Stimulated activated CD4-positive, alpha-beta T cell treated with anti-CD3 and anti-CD28 coated beads, Interleukin-15, amount 100 ng/mL, for 1 hour (primary cell): ENCODE measurements around the gene PANX3.
"Not testable (repeated sequence)": the region's sequence is repeated elsewhere in the genome, so short reads cannot be mapped to it uniquely, and the experiment has no call there.

ENCODE experiments used
- DNase-seq, 2 donors: peaks; one replicate each; pipeline ENCODE4 v3.0.0-alpha.2; 2020; ENCODE audit warnings: low read depth in 1 of 2, low spot score in 1 of 2

Gene PANX3, protein sequence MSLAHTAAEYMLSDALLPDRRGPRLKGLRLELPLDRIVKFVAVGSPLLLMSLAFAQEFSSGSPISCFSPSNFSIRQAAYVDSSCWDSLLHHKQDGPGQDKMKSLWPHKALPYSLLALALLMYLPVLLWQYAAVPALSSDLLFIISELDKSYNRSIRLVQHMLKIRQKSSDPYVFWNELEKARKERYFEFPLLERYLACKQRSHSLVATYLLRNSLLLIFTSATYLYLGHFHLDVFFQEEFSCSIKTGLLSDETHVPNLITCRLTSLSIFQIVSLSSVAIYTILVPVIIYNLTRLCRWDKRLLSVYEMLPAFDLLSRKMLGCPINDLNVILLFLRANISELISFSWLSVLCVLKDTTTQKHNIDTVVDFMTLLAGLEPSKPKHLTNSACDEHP

DNA sequence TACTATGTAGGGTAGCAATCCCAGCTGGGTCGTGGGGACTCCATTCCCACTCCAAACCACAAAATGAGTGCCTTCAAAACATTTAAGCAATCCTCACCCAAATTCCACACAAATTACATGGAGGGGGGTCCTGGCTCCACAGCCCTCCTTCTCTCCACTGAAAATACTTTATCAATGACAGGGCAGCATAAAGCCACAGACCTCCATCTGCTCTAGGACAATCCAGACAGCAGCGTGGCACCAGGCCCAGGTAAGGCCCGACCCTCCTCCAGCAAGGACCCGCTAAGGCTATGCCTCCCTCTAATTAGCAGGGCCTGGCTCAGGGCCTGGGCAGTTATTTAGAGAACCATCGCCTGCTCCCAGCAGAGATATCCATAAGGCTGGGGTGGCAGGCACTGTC is at the start of gene PANX3:
Gene PANX3, plus strand, starts transcription at position 365 of the 400 bp plus-strand sequence. CDS start 129 bp downstream, outside the sequence.
- no peak for DNase-seq

DNA sequence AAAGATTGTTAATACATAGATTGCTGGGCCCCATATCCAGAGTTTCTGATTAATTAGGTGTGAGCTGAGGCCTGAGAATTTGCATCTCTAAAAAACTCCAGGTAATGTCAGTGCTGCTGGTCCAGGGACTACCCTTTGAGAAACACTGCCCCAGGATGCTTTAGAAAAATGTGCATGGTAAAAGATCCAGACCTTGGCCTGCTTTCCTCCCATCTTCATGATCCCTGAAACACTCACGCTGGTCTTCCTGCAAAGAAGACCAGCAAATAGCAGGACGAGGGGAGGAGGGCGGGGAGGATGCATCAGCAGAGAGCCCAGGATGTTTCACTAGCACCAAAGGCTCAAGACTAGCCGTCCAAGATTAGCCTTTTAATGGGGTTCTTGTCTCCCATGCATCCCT is 41.5 kb upstream of the PANX3 start, which contains the start of gene OR8A1:
Gene OR8A1, plus strand, starts transcription at position 301 of the 400 bp plus-strand sequence. CDS start 123 bp downstream, outside the sequence.
- DNase-seq, result no peak

DNA sequence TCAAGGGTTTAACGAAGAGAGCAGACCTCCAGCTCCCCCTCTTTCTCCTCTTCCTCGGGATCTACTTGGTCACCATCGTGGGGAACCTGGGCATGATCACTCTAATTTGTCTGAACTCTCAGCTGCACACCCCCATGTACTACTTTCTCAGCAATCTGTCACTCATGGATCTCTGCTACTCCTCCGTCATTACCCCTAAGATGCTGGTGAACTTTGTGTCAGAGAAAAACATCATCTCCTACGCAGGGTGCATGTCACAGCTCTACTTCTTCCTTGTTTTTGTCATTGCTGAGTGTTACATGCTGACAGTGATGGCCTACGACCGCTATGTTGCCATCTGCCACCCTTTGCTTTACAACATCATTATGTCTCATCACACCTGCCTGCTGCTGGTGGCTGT is 41.1 kb upstream of the PANX3 start:
- DNase-seq, result no peak

DNA sequence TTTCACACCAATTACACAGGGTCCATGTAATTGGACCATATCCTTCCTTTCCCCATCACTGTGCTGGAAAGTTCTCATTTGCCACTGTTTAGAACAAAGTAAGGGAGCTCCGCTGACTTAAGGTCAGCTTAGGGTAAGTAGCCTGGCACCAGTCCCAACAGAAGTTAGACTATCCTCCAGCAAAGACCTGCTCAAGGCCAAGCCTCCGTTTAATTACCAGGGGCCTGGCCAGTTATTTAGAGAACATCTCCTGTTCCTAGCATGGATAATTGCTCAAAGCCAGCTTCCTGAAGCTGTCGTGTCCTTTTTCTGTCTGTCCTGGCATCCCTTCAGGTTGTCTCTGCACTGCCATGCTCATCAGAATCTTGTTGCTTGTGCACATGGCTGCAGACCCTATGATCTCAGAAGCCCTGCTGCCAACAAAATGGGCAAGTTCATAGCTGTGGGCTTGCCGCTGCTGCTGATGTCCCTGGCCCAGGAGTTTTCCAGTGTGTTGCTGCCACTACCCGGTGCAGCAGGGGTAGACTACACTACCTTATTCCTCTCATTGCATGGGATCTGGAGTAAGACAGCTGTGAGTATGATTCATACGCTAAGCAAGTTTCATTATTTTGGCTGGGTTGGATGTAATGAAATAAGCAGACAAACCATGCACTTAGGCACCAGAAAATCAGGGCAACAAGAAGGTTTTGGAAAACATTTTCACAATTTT is 33.4 kb upstream of the PANX3 start:
- DNase-seq, result no peak

DNA sequence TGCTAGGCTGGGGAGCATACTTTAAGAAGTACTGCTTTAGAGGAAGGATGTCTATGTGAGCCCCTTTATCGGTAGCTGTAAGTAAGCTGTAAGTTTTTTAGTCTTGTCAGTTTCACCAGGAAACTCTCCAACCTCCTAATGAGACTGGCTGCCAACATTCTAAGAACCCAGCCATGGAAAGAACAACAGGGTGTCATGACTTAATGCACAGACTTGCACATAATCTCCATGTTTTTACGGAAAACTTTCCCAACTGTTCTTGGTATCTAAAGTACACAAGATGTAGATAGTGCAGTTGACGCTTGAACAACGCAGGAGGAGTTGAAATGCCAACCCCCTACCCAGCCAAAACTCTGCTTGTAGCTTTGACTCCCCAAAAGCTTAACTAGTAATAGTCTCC is 32.5 kb upstream of the PANX3 start:
- no peak for DNase-seq

DNA sequence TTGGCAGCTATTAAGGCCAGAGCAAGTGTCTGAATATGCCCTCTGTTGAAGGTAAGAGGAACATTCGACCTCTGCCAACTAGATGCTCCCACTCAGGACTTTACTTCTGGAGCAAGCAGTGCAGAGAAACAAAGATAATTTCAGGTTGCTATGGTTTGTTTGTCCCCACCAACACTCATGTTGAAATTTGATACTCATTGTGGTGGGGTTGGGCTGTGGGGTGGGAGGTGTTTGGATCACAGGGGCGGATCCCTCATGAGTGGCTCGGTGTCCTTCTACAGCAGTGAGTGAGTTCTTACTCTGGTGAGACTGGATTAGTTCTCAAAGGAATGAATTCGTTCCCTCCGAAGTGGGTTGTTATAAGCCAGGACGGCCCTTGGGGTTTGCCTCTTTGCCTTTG is 29.4 kb upstream of the PANX3 start:
- no peak for DNase-seq

DNA sequence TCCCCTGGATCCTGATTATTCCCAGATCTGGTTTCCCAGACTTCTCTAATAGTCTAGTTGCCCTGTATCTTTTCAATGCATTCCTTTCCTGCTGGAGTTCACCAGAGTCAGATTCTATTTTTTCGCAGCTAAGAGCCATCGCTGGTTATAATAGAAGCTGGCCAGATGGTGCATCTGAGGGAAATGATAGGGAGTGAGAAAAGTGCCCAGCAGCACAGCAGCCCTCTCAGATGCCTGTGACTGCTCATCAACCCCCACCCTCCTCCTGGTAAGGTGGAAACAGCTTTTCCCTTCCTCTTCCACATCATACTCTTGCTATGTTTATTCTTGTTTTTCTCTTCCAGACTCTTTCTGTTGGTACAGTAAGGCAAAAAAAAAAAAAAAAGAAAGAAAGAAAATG is 28.7 kb upstream of the PANX3 start:
- no peak for DNase-seq

DNA sequence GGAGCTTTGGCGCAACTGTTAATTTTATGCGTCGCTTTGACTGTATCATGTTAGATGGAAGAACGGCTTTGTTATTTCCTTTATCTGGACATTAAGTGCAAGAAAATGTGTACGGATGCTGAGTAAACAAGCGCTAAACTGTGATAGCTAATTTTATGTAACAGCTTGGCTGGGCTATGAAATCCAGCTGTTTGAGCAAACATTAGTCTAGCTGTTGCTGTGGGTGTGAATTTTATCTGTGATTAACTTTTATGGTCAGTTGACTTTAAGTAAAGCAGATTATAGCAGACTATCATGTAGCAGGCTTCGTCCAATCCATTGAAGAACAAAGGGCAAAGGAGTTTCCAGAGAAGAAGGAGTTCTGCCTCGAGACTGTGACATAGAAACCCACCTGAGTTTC is 27.4 kb upstream of the PANX3 start:
- DNase-seq, result no peak

DNA sequence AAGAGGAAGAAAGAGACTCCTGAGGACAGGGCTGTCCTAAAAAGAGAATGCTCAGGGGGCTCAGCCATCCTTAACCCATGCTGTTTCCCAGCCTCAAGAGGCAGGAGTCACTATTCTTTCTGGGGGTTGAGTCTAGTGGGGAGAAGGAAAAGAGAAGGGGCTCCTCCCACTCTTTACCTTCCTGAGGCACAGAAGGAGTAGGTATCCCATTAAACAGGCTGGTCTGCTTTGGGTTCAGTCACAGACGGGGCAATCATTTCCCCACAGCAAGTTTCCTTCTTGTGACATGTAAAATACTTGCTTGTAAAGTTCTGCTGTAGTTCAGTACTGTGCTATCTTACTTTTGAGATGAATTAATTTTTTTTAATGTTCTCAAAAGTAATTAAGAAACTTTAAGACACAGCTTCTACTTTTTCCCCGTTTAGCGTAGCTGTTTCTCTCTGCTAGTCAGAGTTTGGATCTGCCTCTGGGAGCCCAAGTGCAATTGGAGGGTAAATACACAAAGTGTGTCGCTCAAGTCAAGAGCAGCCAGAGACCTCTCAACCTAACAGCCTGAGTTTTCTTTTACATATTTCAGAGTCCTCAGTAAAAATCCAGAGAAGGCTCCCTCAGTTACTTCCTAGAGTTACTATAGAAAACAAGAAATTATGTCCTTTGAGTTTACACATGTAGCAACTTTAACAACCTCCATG is 26.4 kb upstream of the PANX3 start:
- no peak for DNase-seq

DNA sequence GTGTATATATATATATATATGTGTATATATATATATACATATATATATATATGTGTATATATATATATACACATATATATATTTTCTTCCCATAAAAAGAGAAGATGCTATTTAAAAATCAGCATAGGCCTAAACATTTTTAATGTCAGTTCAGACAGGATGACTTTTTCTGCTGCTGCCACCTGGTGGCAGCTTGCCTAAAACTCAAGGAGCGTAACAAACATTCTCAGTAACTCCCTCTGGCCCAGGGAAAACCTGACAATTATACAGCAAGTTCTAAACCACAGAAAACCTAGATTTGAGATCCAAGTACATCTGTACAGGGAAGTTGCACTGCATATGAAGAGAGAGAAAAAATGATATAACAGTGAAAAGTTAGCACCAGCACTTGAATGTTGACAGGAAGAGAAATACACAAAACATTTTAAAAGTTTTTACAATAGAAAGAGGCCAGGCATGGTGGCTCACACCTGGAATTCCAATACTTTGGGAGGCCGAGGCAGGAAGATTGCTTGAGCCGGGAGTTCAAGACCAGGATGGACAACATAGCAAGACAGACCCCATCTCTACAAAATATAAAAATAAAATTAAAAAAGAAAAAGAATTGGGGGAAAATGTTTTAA is 24.9 kb upstream of the PANX3 start:
- DNase-seq, result peak in 1 of 2 donors; percentile 22

DNA sequence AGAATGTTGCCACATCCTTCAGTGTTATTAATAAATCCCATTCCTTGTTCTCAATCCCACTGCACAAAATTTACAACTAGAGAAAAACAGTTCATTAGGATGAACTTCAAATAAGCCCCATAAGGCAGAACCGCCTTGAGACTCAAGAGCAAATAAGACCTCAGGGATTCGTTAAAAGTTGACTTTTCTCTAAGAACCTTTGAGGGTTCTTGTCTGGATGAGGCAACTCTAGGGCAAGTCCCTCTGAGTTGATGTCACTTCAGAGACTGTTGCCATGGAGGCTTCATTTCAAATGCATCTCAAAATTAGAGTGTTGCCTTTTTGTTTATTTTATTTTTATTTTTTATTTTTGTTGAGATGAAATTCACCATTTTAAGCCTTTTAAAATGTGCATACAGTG is 19.8 kb upstream of the PANX3 start:
- no peak for DNase-seq

DNA sequence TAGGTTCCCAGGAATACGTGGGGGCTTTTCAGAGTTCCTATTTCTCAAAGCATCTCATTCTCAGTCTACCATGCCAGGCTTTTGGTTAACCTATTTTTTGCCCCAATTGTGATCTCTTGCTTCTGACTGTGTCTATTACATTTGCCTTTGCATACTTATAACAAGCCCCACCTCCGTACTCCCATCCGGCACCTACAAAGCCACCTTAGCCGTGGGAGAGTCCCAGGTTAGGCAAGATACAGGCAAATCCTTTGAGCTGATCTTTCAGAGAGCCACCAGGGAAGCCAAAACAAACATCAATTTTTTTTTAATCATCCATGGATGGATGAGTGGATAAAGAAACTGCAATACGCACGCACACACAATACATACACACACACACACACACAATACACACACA is 18.6 kb upstream of the PANX3 start:
- DNase-seq, result no peak

DNA sequence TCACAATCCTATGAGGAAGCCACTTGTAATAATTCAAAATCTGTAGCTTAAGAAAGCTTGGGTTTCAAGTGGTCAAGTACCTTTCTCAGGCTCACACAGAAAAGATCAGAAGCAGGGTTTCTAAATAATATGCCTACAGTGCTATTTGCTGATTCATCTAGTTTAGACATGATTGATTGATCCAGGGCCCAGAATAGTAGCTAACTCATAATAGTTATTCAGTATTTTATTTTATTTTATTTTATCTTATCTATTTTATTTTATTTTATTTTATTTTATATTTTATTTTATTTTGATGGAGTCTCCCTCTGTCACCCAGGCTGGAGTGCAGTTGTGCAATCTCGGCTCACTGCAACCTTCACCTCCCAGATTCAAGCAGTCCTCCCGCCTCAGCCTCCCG is 15.9 kb upstream of the PANX3 start:
- no peak for DNase-seq

DNA sequence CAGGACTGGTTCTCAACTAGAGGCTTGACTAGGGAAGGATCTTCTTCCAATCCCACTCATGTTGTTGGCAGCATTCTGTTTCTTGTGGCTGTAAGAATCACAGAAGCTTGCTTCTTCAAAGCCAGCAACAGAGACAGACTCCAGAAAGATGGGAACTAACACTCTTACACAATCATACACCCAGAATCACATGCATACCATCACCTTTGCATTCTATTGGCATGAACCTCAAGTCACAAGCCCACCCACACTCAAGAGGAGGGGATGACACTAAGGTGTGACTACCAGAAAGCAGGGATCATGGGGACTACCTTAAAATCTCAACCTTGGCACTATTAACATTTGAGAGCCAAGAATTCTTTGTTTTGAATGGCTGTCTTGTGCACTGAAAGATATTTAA is 13.6 kb upstream of the PANX3 start:
- DNase-seq, result no peak

DNA sequence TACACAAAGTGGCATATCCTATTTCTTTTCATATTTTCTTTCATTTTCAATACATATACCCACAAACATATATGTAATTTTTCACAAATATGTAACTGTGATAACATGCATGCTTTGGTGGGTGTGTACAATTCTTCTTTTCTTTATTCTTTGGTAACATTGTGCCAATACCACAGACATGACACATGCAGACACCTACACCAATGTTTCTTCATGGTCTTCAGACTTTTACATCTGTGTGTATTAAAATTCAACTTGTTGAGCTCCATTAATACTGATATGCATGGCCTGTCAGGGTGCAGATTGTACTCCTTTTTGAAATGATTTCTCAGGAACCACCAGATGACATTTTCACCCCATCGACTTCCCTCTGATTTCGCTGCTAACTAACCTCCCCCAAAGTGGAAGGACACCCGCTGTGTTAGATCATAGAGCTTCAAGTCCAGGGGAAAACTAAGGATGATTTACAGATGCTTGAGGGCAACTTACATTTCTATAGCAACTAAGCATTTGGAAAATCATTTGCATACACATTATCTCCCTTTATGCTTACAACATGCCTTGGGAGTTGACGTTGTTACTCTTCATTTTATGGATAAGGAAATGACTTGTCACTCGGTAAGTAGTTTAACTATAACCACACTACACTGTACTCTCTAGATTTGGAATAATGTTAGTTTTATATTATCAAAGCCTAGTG is 10.5 kb upstream of the PANX3 start:
- no peak for DNase-seq

DNA sequence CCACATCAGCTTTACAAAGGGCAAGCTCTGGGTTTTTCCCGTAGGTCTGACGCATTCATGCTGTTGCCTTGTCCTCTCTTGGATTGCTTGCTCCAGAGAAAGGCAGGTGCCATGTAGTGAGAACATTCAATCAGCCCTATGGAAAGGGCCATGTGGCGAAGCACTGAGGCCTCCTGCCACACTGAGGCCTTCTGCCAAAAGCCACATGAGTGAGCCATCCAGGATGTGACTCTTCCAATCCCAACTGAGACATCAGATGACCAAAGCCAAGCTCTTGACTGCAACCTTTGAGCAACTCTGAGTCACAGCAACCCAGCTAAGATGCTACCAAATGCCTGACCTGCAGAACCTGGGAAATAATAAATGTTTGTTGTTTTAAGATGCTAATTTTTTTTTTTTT is 9.0 kb upstream of the PANX3 start:
- no peak for DNase-seq

DNA sequence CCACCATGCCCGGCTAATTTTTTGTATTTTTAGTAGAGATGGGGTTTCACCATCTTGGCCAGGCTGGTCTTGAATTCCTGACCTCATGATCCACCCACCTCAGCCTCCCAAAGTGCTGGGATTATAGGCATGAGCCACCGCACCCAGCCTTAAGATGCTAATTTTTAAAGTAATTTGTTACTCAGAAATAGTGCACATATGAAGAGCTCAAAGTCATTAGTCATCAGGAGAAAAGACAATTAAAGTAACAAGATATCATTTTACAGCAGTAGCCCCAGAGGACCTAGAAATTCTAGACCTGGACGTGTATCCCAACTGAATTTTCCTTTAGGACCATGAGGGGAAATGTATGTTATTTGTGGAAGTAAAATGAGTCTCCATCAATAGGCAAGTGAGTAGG is 8.5 kb upstream of the PANX3 start:
- DNase-seq, result not testable (repeated sequence)

DNA sequence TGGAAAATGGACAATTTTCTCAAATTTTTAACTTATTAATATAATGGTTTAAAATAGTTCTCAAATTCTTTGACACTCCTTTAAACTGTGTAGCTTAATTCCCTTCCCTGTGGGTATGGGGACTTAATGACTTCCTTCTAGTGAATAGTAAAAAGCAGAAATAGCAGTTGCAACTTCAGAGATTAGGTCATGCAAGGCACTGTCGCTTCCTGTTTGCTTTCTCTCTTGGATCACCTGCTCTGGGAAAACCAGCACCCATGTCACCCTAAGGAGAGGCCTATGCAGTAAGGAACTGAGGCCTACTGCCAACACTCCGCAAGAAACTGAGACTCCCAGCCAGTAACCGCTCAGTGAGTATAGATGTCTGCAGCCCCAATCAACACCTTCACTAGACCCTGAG is 5.5 kb upstream of the PANX3 start:
- no peak for DNase-seq

DNA sequence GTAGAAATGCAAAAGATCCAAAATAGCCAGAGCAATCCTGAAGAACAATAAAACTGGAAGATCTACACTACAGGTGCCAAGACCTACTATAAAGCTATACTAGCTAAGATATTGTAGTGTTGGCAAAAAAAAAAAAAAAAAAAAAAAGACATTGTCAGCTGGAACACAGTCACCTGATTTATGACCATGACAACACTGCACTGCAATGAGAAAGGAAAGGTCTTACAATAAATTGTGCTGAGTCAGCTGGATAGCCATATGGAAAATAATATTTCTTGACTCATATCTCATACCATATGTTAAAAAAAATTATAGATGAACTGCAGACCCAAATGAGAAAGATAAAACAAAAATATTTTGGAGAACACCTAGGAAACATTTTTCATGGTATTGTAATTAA is 3.1 kb upstream of the PANX3 start:
- DNase-seq, result no peak

DNA sequence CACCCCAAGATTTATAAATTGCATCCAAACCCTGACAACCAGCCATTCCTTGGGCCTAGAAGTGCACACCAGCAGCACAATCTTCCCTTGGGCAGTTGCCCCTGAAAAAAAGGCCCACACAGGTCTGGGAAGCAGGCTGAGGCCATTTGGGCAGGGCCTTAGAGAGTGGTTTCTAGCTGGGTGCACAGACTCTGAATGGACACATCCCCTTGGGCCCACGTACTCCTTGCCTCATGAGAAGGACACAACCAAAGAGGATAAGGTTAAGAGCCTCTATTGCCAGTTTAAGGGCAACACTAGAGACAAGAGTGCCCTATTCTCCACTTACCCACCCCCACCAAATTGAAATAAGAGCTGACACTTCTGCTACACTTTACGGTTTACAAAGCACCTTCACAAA is 933 bp upstream of the PANX3 start:
- no peak for DNase-seq

DNA sequence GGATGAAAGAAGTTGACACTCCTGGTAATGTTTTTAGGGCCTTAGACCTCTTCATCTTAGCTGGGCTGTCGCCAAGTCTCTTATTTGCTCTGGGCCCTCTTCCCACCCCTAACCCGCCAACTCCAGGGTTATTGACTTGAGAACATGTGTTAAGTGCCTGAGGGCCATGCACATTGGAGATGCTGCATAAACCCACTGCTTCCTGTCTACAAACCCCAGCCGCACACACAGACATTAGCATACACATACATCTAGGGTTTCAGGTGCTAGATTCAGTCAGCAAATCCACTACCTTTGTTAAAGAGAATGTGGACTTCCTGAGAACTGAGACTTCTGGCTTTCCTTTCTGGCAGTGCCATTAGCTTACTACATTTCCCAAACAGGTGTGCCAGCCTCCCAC is 817 bp downstream of the PANX3 start:
- no peak for DNase-seq
